Eye (tissue), 1 donor: ENCODE measurements around the gene ADRA2C.

Experiments used
- DNase-seq: peaks from one replicate; pipeline ENCODE4 v3.0.0-alpha.2; 2015

The ADRA2C gene

GRCh38 chr4:3766036-3766784 is at the start of gene ADRA2C:
Gene ADRA2C, plus strand, starts transcription at chr4:3766385. Its CDS starts 222 bp downstream, at chr4:3766607.
- DNase-seq: peak; percentile 56

- DNase-seq: no peak
Observed at GRCh38 chr4:3716631-3717235, 49.5 kb upstream of the ADRA2C start.

- no peak for DNase-seq
Observed at GRCh38 chr4:3717241-3717640, 48.9 kb upstream of the ADRA2C start.

GRCh38 chr4:3718462-3718861 is 47.7 kb upstream of the ADRA2C start:
- DNase-seq: no peak

GRCh38 chr4:3719191-3719590 is 47.0 kb upstream of the ADRA2C start:
- no peak for DNase-seq

- DNase-seq: no peak
Observed at GRCh38 chr4:3719836-3720235, 46.3 kb upstream of the ADRA2C start.

GRCh38 chr4:3720466-3720865 is 45.7 kb upstream of the ADRA2C start:
- DNase-seq: no peak

GRCh38 chr4:3721186-3721585 is 45.0 kb upstream of the ADRA2C start:
- no peak for DNase-seq

GRCh38 chr4:3721627-3722026 is 44.6 kb upstream of the ADRA2C start:
- no peak for DNase-seq

GRCh38 chr4:3722446-3723231 is 43.5 kb upstream of the ADRA2C start:
- DNase-seq: no peak

- no peak for DNase-seq
Observed at GRCh38 chr4:3723232-3723642, 42.9 kb upstream of the ADRA2C start.

- DNase-seq: peak; percentile 35
Observed at GRCh38 chr4:3724319-3725231, 41.6 kb upstream of the ADRA2C start.

GRCh38 chr4:3725936-3726870 is 40.0 kb upstream of the ADRA2C start:
- peak; percentile 58 for DNase-seq

- DNase-seq: no peak
Observed at GRCh38 chr4:3727847-3728469, 38.2 kb upstream of the ADRA2C start.

- no peak for DNase-seq
Observed at GRCh38 chr4:3729188-3729881, 36.9 kb upstream of the ADRA2C start.

GRCh38 chr4:3729882-3730226 is 36.3 kb upstream of the ADRA2C start:
- DNase-seq: no peak

- no peak for DNase-seq
Observed at GRCh38 chr4:3730422-3731190, 35.6 kb upstream of the ADRA2C start.

GRCh38 chr4:3732076-3733028 is 33.8 kb upstream of the ADRA2C start:
- no peak for DNase-seq
